Esophagus muscularis mucosa (tissue), 4 donors: ENCODE measurements around the gene TPM4.

Experiments used
- EP300 ChIP-seq: sonication (generic); formaldehyde crosslinking; IDR thresholded peaks from one replicate; pipeline ENCODE4 v1.6.1; 2017; ENCODE audit warnings: antibody characterized with exemption
- POLR2A ChIP-seq: fragments of 450-650 bp; IDR thresholded peaks from one replicate; pipeline ENCODE4 v1.6.1; 2017; ENCODE audit warnings: antibody characterized with exemption, moderate library complexity, mild to moderate bottlenecking, low read depth
- POLR2AphosphoS5 ChIP-seq, 2 donors: sonication (generic); formaldehyde crosslinking; IDR thresholded peaks; one replicate each; pipeline ENCODE4 v1.6.1; 2017; ENCODE audit warnings: antibody characterized with exemption in 2 of 2
- TF ChIP-seq, protein P1 (sequence below), 3 experiments: fragments of 200-600 bp in 2 of 3; fragments of 450-650 bp in 1 of 3; sonication (generic) in 2 of 3; IDR thresholded peaks; one replicate each; pipeline ENCODE4 v1.5.1; 2017 to 2019; ENCODE audit warnings: antibody characterized with exemption in 3 of 3, mild to moderate bottlenecking in 2 of 3, moderate library complexity in 1 of 3

DNA sequence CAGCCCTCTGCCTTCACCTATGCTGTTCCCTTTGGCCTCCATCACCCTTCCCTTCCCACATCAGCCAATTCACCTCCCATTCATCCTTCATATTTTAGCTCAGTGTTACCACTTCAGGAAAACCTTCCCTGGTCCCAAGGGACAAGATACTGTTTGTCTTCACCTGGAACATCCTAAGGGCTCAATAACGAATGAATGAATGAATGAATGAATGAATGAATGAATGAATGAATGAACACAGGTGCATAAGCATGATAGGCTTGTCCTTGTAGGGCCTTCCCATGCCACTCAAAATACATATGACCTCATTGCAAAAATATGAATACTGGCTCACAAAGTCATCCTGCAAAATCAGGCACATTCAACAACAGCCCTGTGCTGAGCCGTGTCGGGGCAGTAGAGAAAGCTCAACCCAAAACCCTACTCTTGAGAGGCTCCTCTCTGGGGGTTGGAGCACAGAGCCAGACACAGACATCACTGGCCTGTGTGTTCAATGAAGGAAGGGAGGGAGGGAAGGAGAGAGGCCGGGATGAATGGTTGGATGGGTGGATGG is 33.7 kb upstream of the TPM4 start:
- TF ChIP-seq, protein P1, sequence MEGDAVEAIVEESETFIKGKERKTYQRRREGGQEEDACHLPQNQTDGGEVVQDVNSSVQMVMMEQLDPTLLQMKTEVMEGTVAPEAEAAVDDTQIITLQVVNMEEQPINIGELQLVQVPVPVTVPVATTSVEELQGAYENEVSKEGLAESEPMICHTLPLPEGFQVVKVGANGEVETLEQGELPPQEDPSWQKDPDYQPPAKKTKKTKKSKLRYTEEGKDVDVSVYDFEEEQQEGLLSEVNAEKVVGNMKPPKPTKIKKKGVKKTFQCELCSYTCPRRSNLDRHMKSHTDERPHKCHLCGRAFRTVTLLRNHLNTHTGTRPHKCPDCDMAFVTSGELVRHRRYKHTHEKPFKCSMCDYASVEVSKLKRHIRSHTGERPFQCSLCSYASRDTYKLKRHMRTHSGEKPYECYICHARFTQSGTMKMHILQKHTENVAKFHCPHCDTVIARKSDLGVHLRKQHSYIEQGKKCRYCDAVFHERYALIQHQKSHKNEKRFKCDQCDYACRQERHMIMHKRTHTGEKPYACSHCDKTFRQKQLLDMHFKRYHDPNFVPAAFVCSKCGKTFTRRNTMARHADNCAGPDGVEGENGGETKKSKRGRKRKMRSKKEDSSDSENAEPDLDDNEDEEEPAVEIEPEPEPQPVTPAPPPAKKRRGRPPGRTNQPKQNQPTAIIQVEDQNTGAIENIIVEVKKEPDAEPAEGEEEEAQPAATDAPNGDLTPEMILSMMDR (IDR thresholded peaks at IDR 0.05) = no peak
- no peak for TF ChIP-seq EP300
- TF ChIP-seq POLR2AphosphoS5 (IDR thresholded peaks at IDR 0.05) = no peak
- no peak for TF ChIP-seq POLR2A
